IPS-18a (cell line): ENCODE measurements around the gene CMTM4.
A peak's percentile ranks its signal among the peaks of the same experiment; 100 is the strongest.
"Not testable (repeated sequence)": the region's sequence is repeated elsewhere in the genome, so short reads cannot be mapped to it uniquely, and the experiment has no call there.

Experiments
- H3K27ac ChIP-seq: one replicate; pipeline ENCODE4 v1.5.1; 2013; ENCODE audit warnings: low read length
- H3K27me3 ChIP-seq: one replicate; pipeline ENCODE4 v1.6.1; 2013; ENCODE audit warnings: mild to moderate bottlenecking, low read length; ENCODE audit not compliant: control insufficient read depth, insufficient read depth
- H3K36me3 ChIP-seq: one replicate; pipeline ENCODE4 v1.6.1; 2013; ENCODE audit warnings: low read depth, low read length; ENCODE audit not compliant: control insufficient read depth
- H3K4me1 ChIP-seq: one replicate; pipeline ENCODE4 v1.6.1; 2013; ENCODE audit warnings: low read depth, low read length; ENCODE audit not compliant: control insufficient read depth
- H3K4me3 ChIP-seq: one replicate; pipeline ENCODE4 v1.5.1; 2013; ENCODE audit warnings: low read length
- H3K9ac ChIP-seq: one replicate; pipeline ENCODE4 v1.6.1; 2013; ENCODE audit warnings: mild to moderate bottlenecking, low read length, moderate library complexity
- H3K9me3 ChIP-seq: one replicate; pipeline ENCODE4 v1.6.1; 2013; ENCODE audit warnings: low read depth, low read length; ENCODE audit not compliant: control insufficient read depth

CMTM4 gene

DNA sequence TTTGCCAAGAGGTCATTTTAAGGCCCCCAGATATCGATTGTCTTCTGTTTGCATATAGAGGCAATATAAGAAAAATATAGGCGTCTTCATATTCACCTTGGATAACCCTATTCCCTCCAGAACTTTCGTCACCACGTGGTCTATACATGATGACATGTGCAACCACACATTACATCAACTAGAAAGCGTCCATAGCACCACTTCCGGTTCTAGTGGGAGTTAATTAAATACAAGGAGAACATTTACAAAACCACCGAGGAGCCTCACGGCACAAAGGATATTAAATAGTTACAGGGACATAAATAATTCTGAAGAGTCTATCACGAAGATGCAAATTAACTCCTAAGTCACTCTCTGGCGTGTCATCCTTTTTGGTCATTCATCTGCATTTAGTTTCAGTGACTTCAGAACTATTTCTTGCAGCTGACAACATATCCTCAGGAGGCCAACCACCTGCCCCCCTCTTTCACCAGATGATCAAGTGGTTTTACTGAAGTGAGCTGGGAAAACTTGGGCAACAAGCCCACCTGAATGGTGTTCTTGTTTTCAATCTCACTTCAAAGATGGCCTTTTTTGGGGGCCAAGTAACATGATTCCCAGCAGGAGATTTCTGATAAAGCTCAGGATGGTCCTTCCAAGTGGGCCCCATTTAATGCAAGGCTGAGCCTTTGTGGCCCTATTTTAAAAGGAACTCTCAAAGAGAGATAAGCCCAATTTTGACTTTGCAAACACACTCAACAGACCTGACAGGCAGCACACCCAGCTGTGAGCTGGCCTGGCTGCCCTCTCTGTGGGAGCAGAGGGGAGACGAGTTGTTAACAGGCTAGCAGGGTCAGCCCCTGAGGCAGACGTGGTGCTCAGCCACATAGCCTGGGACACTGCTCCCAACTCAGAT, 76.8 kb downstream of the CMTM4 start:
- no peak overlapping the region for H3K4me3 ChIP-seq
- H3K9me3 ChIP-seq = no peaks in the 10 kb centered on the region
- peaks cover 18% of the 10 kb centered on the region for H3K36me3 ChIP-seq
- no peak overlapping the region for H3K9ac ChIP-seq
- peaks cover 14% of the 10 kb centered on the region for H3K4me1 ChIP-seq
- H3K27me3 ChIP-seq = no peaks in the 10 kb centered on the region
- H3K27ac ChIP-seq = no peak overlapping the region

DNA sequence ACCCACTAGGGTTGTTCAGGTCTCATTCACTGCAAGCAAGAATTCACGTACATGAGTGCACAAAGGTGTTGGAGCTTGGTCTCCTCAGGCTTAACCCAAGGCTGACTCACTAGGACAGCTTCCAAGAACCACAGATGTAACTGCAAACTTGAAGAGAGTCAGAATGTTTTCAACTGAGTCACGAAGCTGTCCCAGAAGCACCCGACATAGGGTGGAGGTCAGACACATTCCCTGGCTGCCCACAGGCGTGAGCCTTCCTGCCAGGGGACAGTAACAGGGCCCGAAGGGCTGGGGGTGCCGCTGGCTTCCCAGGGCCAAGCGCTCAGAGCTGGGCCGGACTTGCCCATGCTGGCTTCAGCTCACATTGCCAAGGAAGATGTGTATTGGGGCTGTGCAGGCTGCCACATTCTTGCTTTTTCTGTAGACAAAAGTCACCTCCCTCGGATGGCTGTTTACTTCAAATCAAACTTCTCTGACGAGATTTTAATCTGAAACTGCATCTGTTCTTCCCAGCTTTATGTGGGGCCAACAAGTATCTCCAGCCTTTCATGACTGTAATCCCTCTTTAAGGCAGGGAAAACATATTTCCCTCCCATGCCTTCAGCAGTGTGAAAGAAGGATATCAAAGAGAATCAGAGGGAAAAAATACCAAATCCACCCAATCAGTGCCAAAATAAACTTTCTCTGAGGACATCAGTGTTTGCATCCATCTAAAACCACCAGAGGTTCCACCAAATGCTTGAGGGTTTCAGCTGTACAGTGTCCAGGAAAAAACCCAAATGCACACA, 77.8 kb downstream of the CMTM4 start:
- Histone ChIP-seq H3K27ac (no peak overlapping the region), H3K9me3 (no peaks in the 10 kb centered on the region), H3K4me3 (no peak overlapping the region), H3K4me1 (peaks cover 14% of the 10 kb centered on the region), H3K27me3 (no peaks in the 10 kb centered on the region), H3K9ac (no peak overlapping the region), H3K36me3 (peaks cover 24% of the 10 kb centered on the region)

GRCh38 chr16:66617728-66618127, 78.8 kb downstream of the CMTM4 start:
- Histone ChIP-seq H3K9ac (no peak overlapping the region), H3K27ac (no peak overlapping the region), H3K36me3 (peaks cover 27% of the 10 kb centered on the region), H3K9me3 (no peaks in the 10 kb centered on the region), H3K27me3 (no peaks in the 10 kb centered on the region), H3K4me3 (no peak overlapping the region), H3K4me1 (peaks cover 14% of the 10 kb centered on the region)

DNA sequence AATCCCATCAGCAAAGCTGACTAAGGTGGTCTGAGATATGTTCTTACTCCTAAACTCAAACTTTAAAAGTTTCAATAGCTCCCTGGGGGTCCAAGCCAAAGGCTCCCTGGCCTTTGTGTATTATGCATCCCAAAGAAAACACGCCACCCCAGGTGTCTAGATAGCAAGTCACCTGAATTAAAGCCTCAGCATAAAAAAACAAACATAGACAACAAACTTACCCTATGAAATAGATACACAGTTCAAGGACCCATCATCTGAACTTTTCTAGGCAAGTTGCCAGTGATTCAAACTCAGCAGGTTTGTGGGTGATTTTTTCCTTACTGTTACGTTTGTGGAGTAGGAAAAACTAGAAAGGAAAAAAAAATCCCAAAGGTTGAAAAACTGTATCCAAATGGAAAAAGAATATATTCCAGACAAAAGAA, 79.5 kb downstream of the CMTM4 start:
- Histone ChIP-seq H3K4me1 (peaks cover 14% of the 10 kb centered on the region), H3K27me3 (no peaks in the 10 kb centered on the region), H3K9ac (no peak overlapping the region), H3K4me3 (no peak overlapping the region), H3K36me3 (peaks cover 30% of the 10 kb centered on the region), H3K27ac (no peak overlapping the region), H3K9me3 (no peaks in the 10 kb centered on the region)

- Histone ChIP-seq H3K9ac (no peak overlapping the region), H3K36me3 (peaks cover 29% of the 10 kb centered on the region), H3K27ac (no peak overlapping the region), H3K9me3 (no peaks in the 10 kb centered on the region), H3K27me3 (no peaks in the 10 kb centered on the region), H3K4me1 (peaks cover 14% of the 10 kb centered on the region), H3K4me3 (no peak overlapping the region)
Observed at GRCh38 chr16:66616592-66616991, 80.0 kb downstream of the CMTM4 start.

DNA sequence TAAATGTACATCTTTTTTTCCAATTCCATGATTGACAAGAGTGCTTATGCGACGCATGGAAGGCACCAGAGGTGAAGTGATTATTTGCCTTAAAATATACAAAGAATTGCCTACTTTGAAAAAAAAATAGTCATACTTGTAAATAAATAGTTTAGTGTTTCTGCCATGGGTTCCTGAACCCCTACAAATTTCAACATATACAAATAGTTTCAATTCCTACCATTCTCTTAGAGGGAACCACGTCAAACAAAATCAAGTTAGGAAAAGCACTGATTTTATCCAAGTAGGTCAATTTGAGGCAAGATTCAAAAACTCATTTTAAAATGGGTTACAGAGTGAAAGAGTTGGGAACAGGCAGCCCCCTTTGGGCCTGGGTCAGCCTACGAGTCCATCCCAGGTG, 80.4 kb downstream of the CMTM4 start:
- H3K4me3 ChIP-seq = no peak overlapping the region
- H3K27ac ChIP-seq = no peak overlapping the region
- H3K27me3 ChIP-seq = no peaks in the 10 kb centered on the region
- H3K9me3 ChIP-seq = no peaks in the 10 kb centered on the region
- H3K36me3 ChIP-seq = peaks cover 27% of the 10 kb centered on the region
- H3K4me1 ChIP-seq = peaks cover 14% of the 10 kb centered on the region
- no peak overlapping the region for H3K9ac ChIP-seq

GRCh38 chr16:66614161-66614802, 82.3 kb downstream of the CMTM4 start:
- no peaks in the 10 kb centered on the region for H3K27me3 ChIP-seq
- H3K4me1 ChIP-seq = peaks cover 14% of the 10 kb centered on the region
- no peaks in the 10 kb centered on the region for H3K9me3 ChIP-seq
- no peak overlapping the region for H3K9ac ChIP-seq
- peaks cover 31% of the 10 kb centered on the region for H3K36me3 ChIP-seq
- H3K27ac ChIP-seq = no peak overlapping the region
- no peak overlapping the region for H3K4me3 ChIP-seq

DNA sequence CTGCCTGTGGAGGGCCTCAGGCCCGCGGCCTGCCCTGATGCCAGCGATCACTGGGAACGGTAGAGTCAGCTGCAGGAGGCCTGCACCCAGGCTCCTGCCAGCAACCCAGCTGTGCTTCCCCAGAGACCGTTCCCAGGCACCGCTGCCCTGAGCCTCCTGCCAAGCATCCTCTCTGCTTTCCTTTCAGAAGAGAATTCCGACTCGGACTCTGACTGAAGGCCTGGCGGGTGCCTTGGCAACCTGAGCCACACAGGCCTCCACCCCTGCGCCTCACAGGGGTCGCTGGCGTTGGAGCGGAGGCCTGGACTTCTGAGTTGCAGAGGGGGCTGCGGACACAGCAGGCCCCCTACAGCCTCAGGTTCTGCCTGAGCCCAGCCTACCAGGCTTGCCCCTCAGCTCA, 84.1 kb downstream of the CMTM4 start:
- no peak overlapping the region for H3K27ac ChIP-seq
- H3K36me3 ChIP-seq = peaks cover 31% of the 10 kb centered on the region

DNA sequence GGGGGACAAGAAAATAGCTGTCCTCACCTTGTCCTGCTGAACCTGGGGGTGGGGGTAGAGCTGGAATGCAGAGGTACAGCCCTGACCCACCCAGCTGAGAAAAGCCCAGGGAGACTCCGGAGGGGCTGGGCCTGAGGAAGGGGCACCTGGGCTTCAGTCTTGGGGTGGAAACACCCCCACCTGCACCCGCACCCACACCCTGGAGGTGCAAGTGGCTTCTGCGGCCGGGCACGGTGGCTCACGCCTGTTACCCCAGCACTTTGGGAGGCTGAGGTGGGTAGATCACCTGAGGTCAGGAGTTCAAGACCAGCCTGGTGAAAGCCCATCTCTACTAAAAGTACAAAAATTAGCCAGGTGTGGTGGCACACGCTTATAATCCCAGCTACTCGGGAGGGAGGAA, 84.6 kb downstream of the CMTM4 start:
- not testable (repeated sequence) for H3K9me3 ChIP-seq, H3K9ac ChIP-seq, H3K27me3 ChIP-seq, H3K27ac ChIP-seq, H3K4me3 ChIP-seq
- H3K36me3 ChIP-seq = peaks cover 31% of the 10 kb centered on the region
- peaks cover 16% of the 10 kb centered on the region for H3K4me1 ChIP-seq

More for the DNA sequence above, 84.1 kb downstream of the CMTM4 start:
- Histone ChIP-seq H3K27me3 (no peaks in the 10 kb centered on the region), H3K4me3 (no peak overlapping the region), H3K4me1 (peaks cover 21% of the 10 kb centered on the region), H3K9ac (no peak overlapping the region), H3K9me3 (no peaks in the 10 kb centered on the region)

- H3K36me3 ChIP-seq = peaks cover 31% of the 10 kb centered on the region
- H3K4me1 ChIP-seq = peaks cover 7% of the 10 kb centered on the region
- H3K27me3 ChIP-seq = no peaks in the 10 kb centered on the region
- no peak overlapping the region for H3K4me3 ChIP-seq
- no peak overlapping the region for H3K27ac ChIP-seq
- H3K9me3 ChIP-seq = no peaks in the 10 kb centered on the region
- no peak overlapping the region for H3K9ac ChIP-seq
Observed at GRCh38 chr16:66610111-66610820, 86.3 kb downstream of the CMTM4 start.

DNA sequence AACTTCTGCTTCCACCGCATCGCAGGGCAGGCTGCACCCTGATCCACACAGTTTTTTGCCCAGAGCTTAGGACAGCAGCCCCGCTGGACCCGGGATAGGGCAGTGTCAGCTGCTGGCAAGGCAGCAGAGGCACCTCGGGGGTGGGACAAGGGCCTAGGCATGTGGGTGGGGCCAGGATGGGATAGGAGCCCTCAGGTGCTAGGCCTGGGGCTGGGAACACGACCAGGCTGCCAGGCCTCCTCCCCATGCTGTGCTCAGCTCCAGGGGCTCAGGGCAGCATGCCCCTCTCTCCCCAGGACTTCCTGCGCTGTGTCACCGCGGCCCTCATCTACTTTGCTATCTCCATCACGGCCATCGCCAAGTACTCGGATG, 87.4 kb downstream of the CMTM4 start:
- no peaks in the 10 kb centered on the region for H3K9me3 ChIP-seq
- H3K27ac ChIP-seq = no peak overlapping the region
- H3K4me1 ChIP-seq = peaks cover 7% of the 10 kb centered on the region
- H3K9ac ChIP-seq = peak overlapping the region; percentile 10
- peaks cover 27% of the 10 kb centered on the region for H3K36me3 ChIP-seq
- no peak overlapping the region for H3K4me3 ChIP-seq
- H3K27me3 ChIP-seq = no peaks in the 10 kb centered on the region
